ENCODE results near the gene SLC25A12.
A peak's percentile ranks its signal among the peaks of the same experiment; 100 is the strongest.
"Not testable (repeated sequence)": the region's sequence is repeated elsewhere in the genome, so short reads cannot be mapped to it uniquely, and the experiment has no call there.

The SLC25A12 gene, protein sequence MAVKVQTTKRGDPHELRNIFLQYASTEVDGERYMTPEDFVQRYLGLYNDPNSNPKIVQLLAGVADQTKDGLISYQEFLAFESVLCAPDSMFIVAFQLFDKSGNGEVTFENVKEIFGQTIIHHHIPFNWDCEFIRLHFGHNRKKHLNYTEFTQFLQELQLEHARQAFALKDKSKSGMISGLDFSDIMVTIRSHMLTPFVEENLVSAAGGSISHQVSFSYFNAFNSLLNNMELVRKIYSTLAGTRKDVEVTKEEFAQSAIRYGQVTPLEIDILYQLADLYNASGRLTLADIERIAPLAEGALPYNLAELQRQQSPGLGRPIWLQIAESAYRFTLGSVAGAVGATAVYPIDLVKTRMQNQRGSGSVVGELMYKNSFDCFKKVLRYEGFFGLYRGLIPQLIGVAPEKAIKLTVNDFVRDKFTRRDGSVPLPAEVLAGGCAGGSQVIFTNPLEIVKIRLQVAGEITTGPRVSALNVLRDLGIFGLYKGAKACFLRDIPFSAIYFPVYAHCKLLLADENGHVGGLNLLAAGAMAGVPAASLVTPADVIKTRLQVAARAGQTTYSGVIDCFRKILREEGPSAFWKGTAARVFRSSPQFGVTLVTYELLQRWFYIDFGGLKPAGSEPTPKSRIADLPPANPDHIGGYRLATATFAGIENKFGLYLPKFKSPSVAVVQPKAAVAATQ

GRCh38 chr2:171893824-171894611 is at the start of gene SLC25A12:
Gene SLC25A12, minus strand, starts transcription at chr2:171894244. Its CDS starts 30 bp downstream, at chr2:171894214.
- DNase-seq, result no peak

GRCh38 chr2:171941316-171941699 is 47.3 kb upstream of the SLC25A12 start:
- no peak for DNase-seq

GRCh38 chr2:171939743-171940071 is 45.7 kb upstream of the SLC25A12 start:
- no peak for DNase-seq

- no peak for DNase-seq
Observed at GRCh38 chr2:171939058-171939742, 45.2 kb upstream of the SLC25A12 start.

DNA sequence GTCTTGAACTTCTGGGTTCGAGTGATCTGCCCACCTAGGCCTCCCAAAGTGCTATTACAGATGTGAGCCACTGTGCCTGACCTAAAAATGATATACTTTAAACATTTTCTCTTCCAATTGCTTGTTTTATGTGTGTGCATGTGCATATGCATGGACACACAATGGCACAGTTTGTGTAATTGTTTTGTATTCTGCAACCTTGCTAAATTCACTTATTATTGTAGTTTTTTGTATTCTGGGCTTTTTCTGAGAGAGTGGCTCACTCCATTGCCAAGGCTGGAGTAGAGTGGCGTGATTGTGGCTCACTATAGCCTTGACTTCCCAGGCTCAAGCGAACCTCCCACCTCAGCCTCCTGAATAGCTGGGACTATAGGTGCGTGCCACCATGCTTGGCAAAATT is 36.3 kb upstream of the SLC25A12 start:
- no peak for DNase-seq

- no peak for DNase-seq
Observed at GRCh38 chr2:171924170-171924942, 30.3 kb upstream of the SLC25A12 start.

DNA sequence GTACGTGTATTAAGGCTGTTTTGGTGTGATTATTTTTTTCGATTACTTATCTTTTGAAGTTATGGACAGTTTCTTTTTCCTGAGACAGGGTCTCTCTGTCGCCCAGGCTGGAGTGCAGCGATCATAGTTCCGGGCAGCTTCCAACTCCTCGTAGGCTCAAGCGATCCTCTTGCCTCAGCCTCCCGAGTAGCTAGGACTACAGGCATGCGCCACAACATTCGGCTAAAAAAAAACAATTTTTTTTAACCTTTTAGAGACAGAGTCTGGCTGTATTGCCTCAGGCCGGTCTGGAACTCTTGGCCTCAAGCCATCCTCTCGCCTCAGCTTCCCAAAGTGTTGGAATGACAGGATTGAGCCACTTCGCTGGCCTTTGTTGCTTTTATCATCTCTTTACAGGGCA is 29.2 kb upstream of the SLC25A12 start:
- DNase-seq, result no peak

- peak; percentile 25 for DNase-seq
Observed at GRCh38 chr2:171922230-171923022, 28.4 kb upstream of the SLC25A12 start, which contains the start of gene HAT1. Gene HAT1, plus strand, starts transcription at chr2:171922461. Its CDS starts 40 bp downstream, at chr2:171922501.

DNA sequence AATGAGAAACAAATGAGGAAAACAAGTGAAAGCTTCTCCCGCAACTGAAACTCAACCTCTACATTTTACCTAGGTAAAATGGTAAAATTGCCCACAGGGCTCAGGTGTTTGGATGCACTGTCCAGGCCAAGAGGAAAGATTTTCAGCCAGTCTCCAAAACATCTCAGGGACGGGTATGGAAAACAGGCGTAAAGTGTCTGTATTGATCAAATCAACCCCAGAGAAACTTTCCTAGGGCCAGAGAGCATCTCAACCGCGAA is 27.9 kb upstream of the SLC25A12 start:
- DNase-seq, result no peak

DNA sequence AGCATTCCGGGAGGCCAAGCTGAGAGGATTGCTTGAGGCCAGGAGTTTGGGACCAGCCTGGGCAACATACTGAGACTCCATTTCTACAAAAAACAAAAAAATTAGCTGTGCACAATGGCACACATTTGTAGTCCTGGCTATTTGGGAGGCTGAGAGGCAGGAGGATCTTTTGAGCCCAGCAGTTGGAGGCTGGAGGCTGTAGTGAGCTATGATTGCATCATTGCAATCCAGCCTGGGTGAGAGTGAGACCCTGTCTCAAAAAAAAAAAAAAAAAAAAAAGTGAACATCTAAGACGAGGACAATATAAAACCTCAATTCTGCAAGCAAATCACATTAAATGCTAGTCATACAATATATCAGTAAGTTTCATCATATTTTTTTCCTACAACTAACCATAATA is 25.4 kb upstream of the SLC25A12 start:
- no peak for DNase-seq

DNA sequence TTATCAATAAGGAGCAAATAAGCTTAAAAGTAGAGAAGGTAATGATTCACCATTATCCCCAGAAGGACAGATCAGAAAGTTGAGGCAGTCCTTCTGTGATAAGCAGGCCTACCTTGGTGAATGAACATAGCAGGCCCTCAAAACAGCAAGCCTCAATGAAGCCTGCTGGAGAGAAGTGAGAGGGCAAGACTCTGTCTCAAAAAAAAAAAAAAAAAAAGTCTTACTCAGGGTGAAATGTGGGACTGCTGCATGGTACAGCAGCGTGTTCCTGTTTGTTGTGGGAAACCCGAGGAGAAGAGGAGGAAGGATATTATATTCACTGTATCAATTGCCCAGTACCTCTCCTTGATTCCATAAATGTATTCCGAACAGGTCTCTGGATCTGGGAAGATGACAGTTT is 19.5 kb upstream of the SLC25A12 start:
- DNase-seq, result no peak

GRCh38 chr2:171910494-171910893 is 16.4 kb upstream of the SLC25A12 start:
- DNase-seq, result no peak

GRCh38 chr2:171909266-171909665 is 15.2 kb upstream of the SLC25A12 start:
- DNase-seq, result no peak

- no peak for DNase-seq
Observed at GRCh38 chr2:171908235-171908634, 14.2 kb upstream of the SLC25A12 start.

DNA sequence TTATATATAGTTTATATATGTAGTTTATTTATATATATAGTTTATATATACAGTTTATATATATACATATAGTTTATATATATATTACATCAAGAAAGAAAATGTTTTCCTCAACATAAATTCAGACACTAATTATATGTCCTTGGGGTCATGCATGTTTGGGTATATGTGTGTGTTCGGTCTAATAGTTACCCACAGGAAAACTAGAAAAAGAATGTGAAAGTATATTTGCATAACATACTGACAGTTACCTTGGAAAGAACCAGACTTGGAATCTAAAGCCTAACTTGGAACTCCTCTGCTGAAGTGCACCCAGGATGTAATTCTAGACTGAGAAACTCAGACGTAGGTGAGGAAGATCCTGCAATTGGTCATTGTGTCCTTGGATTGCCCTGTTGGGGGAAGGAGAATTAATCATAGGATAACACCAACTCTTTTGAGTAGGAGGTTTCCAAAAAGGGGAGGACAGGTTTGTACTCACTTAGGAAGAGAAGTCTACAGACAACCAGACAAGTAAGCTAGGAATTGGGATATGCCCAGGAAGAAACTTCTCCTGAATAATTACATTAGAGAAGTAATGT is 8.9 kb upstream of the SLC25A12 start:
- DNase-seq, result no peak

DNA sequence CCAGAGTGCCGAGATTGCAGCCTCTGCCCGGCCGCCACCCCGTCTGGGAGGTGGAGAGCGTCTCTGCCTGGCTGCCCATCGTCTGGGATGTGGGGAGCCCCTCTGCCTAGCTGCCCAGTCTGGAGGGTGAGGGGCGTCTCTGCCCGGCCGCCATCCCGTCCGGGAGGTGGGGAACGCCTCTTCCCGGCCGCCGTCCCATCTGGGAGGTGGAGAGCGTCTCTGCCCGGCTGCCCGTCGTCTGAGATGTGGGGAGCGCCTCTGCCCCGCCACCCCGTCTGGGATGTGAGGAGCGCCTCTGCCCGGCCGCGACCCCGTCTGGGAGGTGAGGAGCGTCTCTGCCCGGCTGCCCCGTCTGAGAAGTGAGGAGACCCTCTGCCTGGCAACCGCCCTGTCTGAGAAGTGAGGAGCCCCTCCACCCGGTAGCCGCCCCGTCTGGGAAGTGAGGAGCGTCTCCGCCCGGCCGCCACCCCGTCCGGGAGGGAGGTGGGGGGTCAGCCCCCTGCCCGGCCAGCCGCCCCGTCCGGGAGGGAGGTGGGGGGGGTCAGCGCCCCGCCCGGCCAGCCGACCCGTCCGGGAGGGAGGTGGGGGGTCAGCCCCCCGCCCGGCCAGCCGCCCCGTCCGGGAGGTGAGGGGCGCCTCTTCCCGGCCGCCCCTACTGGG is 5.7 kb upstream of the SLC25A12 start:
- DNase-seq, result not testable (repeated sequence)

GRCh38 chr2:171895786-171896185 is 1.7 kb upstream of the SLC25A12 start:
- no peak for DNase-seq

- no peak for DNase-seq
Observed at GRCh38 chr2:171894612-171894947, 536 bp upstream of the SLC25A12 start.

DNA sequence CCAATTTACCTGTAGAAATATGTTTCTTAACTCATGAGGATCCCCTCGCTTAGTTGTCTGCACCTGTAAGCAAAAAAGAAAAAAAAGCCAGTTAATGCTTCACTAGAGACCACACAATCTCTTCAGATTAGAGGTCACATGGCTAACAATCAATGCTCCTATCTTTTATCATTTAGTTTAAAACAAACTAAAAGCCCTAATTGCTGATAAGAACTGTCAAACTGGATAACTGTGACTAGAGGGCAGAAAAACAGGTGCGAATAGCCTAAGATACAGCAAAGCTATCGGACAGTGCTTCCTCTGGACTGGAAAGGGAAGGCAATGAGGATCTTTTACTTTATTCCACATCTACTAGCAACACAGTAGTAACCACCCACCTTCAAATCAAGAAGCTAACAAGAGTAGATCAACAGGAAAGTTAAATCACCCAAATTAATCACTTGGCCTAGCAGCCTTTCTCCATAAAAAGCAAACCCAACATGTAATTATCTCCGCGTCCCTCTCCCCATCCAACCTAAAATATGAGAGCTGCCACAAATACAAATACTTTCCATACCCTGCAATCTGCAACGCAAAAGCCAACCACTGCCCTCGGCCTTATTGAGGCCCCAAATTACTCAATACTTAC is 734 bp downstream of the SLC25A12 start:
- no peak for DNase-seq

GRCh38 chr2:171889808-171890207 is 4.2 kb downstream of the SLC25A12 start:
- no peak for DNase-seq
